Loucy (cell line): ENCODE data around the gene WNT11.

ENCODE experiments used
- H2AFZ ChIP-seq: fragments of 200-600 bp; sonication (generic); 2 replicates; pipeline ENCODE4 v1.6.0; 2016; ENCODE audit warnings: antibody characterized with exemption, mild to moderate bottlenecking, low read length, moderate library complexity
- H3F3A ChIP-seq: fragments of 200-600 bp; 2 replicates; pipeline ENCODE4 v1.6.0; 2016; ENCODE audit warnings: antibody characterized with exemption, low read depth, mild to moderate bottlenecking
- H3K27me3 ChIP-seq: fragments of 200-600 bp; sonication (generic); 2 replicates; pipeline ENCODE4 v1.6.1; 2014; ENCODE audit warnings: low read length, mild to moderate bottlenecking; ENCODE audit not compliant: insufficient read depth, poor library complexity, severe bottlenecking
- H3K36me3 ChIP-seq: fragments of 200-600 bp; sonication (generic); 2 replicates; pipeline ENCODE4 v1.6.1; 2016; ENCODE audit warnings: low read length; ENCODE audit not compliant: insufficient read depth
- H3K4me1 ChIP-seq: fragments of 200-600 bp; sonication (generic); 2 replicates; pipeline ENCODE4 v1.5.1; 2014; ENCODE audit warnings: low read length, mild to moderate bottlenecking; ENCODE audit not compliant: insufficient read depth, poor library complexity, severe bottlenecking
- H3K4me2 ChIP-seq: fragments of 200-600 bp; sonication (generic); 2 replicates; pipeline ENCODE4 v1.6.0; 2014; ENCODE audit warnings: antibody characterized with exemption, low read length, low read depth, mild to moderate bottlenecking; ENCODE audit not compliant: poor library complexity, severe bottlenecking
- H3K4me3 ChIP-seq: fragments of 200-600 bp; sonication (generic); 2 replicates; pipeline ENCODE4 v1.5.1; 2014; ENCODE audit warnings: low read length, mild to moderate bottlenecking, mixed read lengths; ENCODE audit not compliant: poor library complexity, severe bottlenecking
- H3K79me2 ChIP-seq: fragments of 200-600 bp; sonication (generic); 2 replicates; pipeline ENCODE4 v1.6.1; 2014; ENCODE audit warnings: low read length; ENCODE audit not compliant: insufficient read depth
- H3K9ac ChIP-seq: fragments of 200-600 bp; sonication (generic); 2 replicates; pipeline ENCODE4 v1.6.0; 2014; ENCODE audit warnings: mild to moderate bottlenecking, low read depth, low read length, moderate library complexity; ENCODE audit not compliant: poor library complexity, severe bottlenecking
- H3K9me2 ChIP-seq: fragments of 200-600 bp; sonication (generic); replicated peaks from 2 replicates; pipeline ENCODE4 v1.6.1; 2016; ENCODE audit warnings: low read depth, low read length, mixed read lengths
- H3K9me3 ChIP-seq: fragments of 200-600 bp; sonication (generic); 2 replicates; pipeline ENCODE4 v1.6.1; 2014; ENCODE audit warnings: mild to moderate bottlenecking, antibody characterized with exemption, low read length, low read depth; ENCODE audit not compliant: insufficient read depth
- H4K20me1 ChIP-seq: fragments of 200-600 bp; sonication (generic); 2 replicates; pipeline ENCODE4 v1.6.0; 2014; ENCODE audit warnings: antibody characterized with exemption, low read length, mild to moderate bottlenecking; ENCODE audit not compliant: insufficient read depth, poor library complexity, severe bottlenecking
- CTCF ChIP-seq: fragments of 200-600 bp; sonication (generic); conservative IDR thresholded peaks from 2 replicates; pipeline ENCODE4 v1.5.1; 2014; ENCODE audit warnings: mild to moderate bottlenecking, antibody characterized with exemption, low read length
- EZH2phosphoT487 ChIP-seq: fragments of 200-600 bp; IDR thresholded peaks from 2 replicates; pipeline ENCODE4 v1.6.1; 2018; ENCODE audit warnings: antibody characterized with exemption, mild to moderate bottlenecking, moderate library complexity, borderline replicate concordance

WNT11 gene

DNA sequence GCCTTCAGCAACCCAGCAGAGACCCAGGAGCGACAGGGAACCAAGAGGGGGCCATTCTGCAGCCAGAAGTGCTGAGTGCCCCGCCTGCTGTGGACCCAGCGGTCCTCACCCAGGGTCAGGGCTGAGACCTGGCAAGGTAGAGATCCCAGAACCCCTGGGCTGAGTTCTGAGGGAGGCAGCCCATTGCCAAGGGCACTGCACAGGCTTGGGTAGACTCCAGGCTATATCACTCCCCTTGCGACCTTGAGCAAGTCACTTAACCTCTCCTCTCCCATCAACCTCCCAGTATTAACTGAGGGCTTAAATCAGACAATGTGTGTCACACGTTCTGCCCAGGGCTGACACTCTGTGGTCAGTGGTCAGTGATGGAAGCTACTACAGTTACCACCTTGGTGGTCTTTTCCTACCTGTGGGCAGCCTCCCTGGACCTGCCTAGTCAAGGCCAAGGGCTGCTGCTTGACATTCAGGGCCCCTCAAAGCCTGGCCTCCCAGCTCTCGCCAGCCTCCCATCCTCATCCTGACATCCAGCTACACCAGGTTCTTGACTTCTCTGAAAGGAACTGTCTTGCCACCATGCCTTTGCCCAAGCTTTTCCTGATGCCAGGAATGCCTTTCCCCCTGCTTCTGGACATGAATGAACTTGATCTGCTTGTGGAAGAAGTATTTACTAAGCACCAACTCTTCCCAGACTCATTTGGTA lies 8.2 kb downstream of the WNT11 start:
- TF ChIP-seq CTCF (no peak), EZH2phosphoT487 (no peak)
- Histone ChIP-seq H2AFZ (no peak overlapping the region), H3K4me2 (no peak overlapping the region), H3K4me1 (no peaks in the 10 kb centered on the region), H3K4me3 (no peak overlapping the region), H3K27me3 (no peaks in the 10 kb centered on the region), H3K79me2 (no peaks in the 10 kb centered on the region), H3K9me3 (no peaks in the 10 kb centered on the region), H4K20me1 (no peaks in the 10 kb centered on the region), H3F3A (no peaks in the 10 kb centered on the region), H3K9ac (no peak overlapping the region), H3K9me2 (no peaks in the 10 kb centered on the region), H3K36me3 (no peaks in the 10 kb centered on the region)

GRCh38 chr11:76197332-76197731 lies 9.0 kb downstream of the WNT11 start:
- Histone ChIP-seq H3F3A (no peaks in the 10 kb centered on the region), H3K4me3 (no peak overlapping the region), H3K4me2 (no peak overlapping the region), H3K27me3 (no peaks in the 10 kb centered on the region), H3K9ac (no peak overlapping the region), H3K36me3 (no peaks in the 10 kb centered on the region), H3K79me2 (no peaks in the 10 kb centered on the region), H3K9me3 (no peaks in the 10 kb centered on the region), H3K4me1 (no peaks in the 10 kb centered on the region), H4K20me1 (no peaks in the 10 kb centered on the region), H3K9me2 (no peaks in the 10 kb centered on the region), H2AFZ (no peak overlapping the region)
- TF ChIP-seq CTCF = no peak
- TF ChIP-seq EZH2phosphoT487 = no peak

DNA sequence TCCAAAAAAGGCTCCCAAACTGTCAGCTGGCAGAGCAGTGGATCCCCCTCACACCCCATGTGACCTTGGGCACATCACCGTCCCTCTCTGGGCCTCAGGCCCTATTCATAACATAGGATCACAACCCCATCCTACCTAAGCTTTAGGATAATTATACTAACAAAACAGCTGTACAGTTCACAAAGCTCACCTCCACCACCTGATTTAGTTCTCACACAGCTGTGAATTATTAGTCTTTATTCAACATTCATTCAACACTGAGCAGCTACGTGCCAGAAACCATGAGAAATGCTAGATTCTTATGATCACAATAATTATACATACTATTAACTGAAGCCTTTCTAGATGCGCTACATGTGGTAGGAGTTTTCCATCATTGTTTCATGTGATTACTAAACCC lies 9.5 kb downstream of the WNT11 start:
- H3K27me3 ChIP-seq = no peaks in the 10 kb centered on the region

More for the DNA sequence above, 9.5 kb downstream of the WNT11 start:
- H3K4me1 ChIP-seq = no peaks in the 10 kb centered on the region
- H3K36me3 ChIP-seq = no peaks in the 10 kb centered on the region
- no peak overlapping the region for H2AFZ ChIP-seq
- H3F3A ChIP-seq = no peaks in the 10 kb centered on the region
- H3K79me2 ChIP-seq = no peaks in the 10 kb centered on the region
- no peak overlapping the region for H3K9ac ChIP-seq
- H4K20me1 ChIP-seq = no peaks in the 10 kb centered on the region
- H3K4me3 ChIP-seq = no peak overlapping the region
- no peaks in the 10 kb centered on the region for H3K9me2 ChIP-seq
- H3K9me3 ChIP-seq = no peaks in the 10 kb centered on the region
- no peak for TF ChIP-seq CTCF
- TF ChIP-seq EZH2phosphoT487 = no peak
- H3K4me2 ChIP-seq = no peak overlapping the region
